Measurements from ENCODE around the gene ZDHHC1. TPM values are rescaled to one million over a fixed set of nuclear protein-coding genes. Genes with fewer than 3 reads are reported as not detected.

Gene ZDHHC1
- total and polyA plus RNA-seq, 2 of the 13 experiments (the other 11 are each of a cell fraction or from before 2014, with no cell fraction given): 0.51 to 1.1 TPM

DNA sequence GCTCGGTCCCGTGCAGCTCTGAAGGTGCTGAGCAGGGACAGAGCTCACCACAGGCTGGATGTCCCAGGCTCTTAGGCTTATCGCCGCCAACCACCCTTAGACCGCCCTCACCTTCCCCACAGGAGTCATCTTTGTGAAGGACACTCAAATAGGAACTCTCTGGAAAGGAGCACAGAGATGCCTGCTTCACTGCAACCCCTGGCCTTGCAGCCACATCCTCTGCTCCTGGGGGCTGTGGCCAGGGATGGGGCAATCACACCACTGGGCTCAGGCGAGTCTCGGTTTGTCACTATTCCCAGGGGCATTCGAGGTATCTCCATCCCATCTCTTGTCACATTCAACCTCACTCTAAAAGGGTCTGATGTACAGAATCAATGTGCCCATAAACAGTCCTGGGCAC is 10.9 kb downstream of the ZDHHC1 start:
- DNase-seq (ENCODE audit: low spot score) (no peak), FAIRE-seq (no peak), ATAC-seq (no peak)
- H3K27ac ChIP-seq (ENCODE audit: extremely low read length, insufficient read depth, low read length): no peak overlapping the region
- TF ChIP-seq SOX13 (IDR thresholded peaks at IDR 0.05) (no peak), SOX13 (CRISPR knock-in tag; conservative IDR thresholded peaks at IDR 0.05 in 1 of 2, IDR thresholded peaks at IDR 0.05 in 1 of 2) (no peak), ZNF232 (CRISPR knock-in tag; IDR thresholded peaks at IDR 0.05; ENCODE audit: borderline replicate concordance) (no peak), SSRP1 (CRISPR knock-in tag; IDR thresholded peaks at IDR 0.05) (no peak), ZNF572 (CRISPR knock-in tag; IDR thresholded peaks at IDR 0.05) (no peak), REL (CRISPR knock-in tag; conservative IDR thresholded peaks at IDR 0.05) (no peak), REXO4 (CRISPR knock-in tag; IDR thresholded peaks at IDR 0.05; ENCODE audit: borderline replicate concordance) (no peak), CBX2 (IDR thresholded peaks at IDR 0.05; ENCODE audit: low read depth, low read length) (no peak), CBX2 (CRISPR knock-in tag; IDR thresholded peaks at IDR 0.05; ENCODE audit: low read depth) (no peak)
- TF ChIP-seq, protein P1, sequence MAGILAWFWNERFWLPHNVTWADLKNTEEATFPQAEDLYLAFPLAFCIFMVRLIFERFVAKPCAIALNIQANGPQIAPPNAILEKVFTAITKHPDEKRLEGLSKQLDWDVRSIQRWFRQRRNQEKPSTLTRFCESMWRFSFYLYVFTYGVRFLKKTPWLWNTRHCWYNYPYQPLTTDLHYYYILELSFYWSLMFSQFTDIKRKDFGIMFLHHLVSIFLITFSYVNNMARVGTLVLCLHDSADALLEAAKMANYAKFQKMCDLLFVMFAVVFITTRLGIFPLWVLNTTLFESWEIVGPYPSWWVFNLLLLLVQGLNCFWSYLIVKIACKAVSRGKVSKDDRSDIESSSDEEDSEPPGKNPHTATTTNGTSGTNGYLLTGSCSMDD (CRISPR knock-in tag; IDR thresholded peaks at IDR 0.05): no peak
- TF ChIP-seq, protein P2, sequence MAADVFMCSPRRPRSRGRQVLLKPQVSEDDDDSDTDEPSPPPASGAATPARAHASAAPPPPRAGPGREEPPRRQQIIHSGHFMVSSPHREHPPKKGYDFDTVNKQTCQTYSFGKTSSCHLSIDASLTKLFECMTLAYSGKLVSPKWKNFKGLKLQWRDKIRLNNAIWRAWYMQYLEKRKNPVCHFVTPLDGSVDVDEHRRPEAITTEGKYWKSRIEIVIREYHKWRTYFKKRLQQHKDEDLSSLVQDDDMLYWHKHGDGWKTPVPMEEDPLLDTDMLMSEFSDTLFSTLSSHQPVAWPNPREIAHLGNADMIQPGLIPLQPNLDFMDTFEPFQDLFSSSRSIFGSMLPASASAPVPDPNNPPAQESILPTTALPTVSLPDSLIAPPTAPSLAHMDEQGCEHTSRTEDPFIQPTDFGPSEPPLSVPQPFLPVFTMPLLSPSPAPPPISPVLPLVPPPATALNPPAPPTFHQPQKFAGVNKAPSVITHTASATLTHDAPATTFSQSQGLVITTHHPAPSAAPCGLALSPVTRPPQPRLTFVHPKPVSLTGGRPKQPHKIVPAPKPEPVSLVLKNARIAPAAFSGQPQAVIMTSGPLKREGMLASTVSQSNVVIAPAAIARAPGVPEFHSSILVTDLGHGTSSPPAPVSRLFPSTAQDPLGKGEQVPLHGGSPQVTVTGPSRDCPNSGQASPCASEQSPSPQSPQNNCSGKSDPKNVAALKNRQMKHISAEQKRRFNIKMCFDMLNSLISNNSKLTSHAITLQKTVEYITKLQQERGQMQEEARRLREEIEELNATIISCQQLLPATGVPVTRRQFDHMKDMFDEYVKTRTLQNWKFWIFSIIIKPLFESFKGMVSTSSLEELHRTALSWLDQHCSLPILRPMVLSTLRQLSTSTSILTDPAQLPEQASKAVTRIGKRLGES (CRISPR knock-in tag; IDR thresholded peaks at IDR 0.05; ENCODE audit: borderline replicate concordance): no peak
- no peak overlapping the region for H3K4me3 ChIP-seq (replicated peaks in 1 of 3; ENCODE audit: insufficient read depth in 1 of 3, low read depth in 2 of 3, low read length in 3 of 3)
- H3K36me3 ChIP-seq (replicated peaks in 1 of 2; ENCODE audit: control insufficient read depth in 1 of 2, insufficient read depth in 2 of 2, low read length in 2 of 2): no peaks in the 10 kb centered on the region
- H3K9ac ChIP-seq (ENCODE audit: insufficient read depth, low read depth, low read length): no peak overlapping the region
- no peak overlapping the region for H2AFZ ChIP-seq (ENCODE audit: low read length)
- peaks cover 20% of the 10 kb centered on the region for H3K4me1 ChIP-seq (ENCODE audit: insufficient read depth, low read length)
- no peak overlapping the region for H3K4me2 ChIP-seq (ENCODE audit: low read depth, low read length)
- intact Hi-C loops (cut with micrococcal nuclease; ENCODE audit: unreplicated experiment): no loop called here
- CTCF ChIA-PET (ENCODE audit: low intra/inter-chr PET ratio, low total read pairs): interaction anchor here (1.3 kb wide), 1 partner anchor 78 kb away, joined by 3 read pairs; the partner anchor contains the start of genes KCTD19 and LRRC36
- H4K20me1 ChIP-seq (ENCODE audit: insufficient read depth, low read length): no peaks in the 10 kb centered on the region
- H3K9me3 ChIP-seq (ENCODE audit: low read length): no peaks in the 10 kb centered on the region
- in situ Hi-C loops (cut with HindIII; ENCODE audit: extremely low pct_ligation_motif_present, low pct_unique_long_range_greater_than_20kb): no loop called here
- POLR2A ChIA-PET: no interaction called here
- WGBS (ENCODE audit: low lambda C conversion rate): 48% methylated on average over 5 of the region's 8 CpGs
- H3K79me2 ChIP-seq (ENCODE audit: insufficient read depth, low read length): no peaks in the 10 kb centered on the region
- no TSS peak for BruUV-seq (replicated peaks)
- peaks cover 0 to 14% of the 10 kb centered on the region in 2 experiments; a peak in 3 of 5 replicates for H3K27me3 ChIP-seq (ENCODE audit: control insufficient read depth in 1 of 2, insufficient read depth in 2 of 2, low read length in 2 of 2)

Measured in HepG2 (cell line).